Testis (tissue), 2 donors: ENCODE data around the gene ICAM2.

ENCODE experiments used
- CTCF ChIP-seq, 3 experiments: fragments of 450-650 bp in 2 of 3; fragments of 200-600 bp in 1 of 3; sonication (generic) in 1 of 3; IDR thresholded peaks; one replicate each; pipeline ENCODE4 v1.5.1; 2016 to 2019; ENCODE audit warnings: antibody characterized with exemption in 3 of 3, mild to moderate bottlenecking in 2 of 3, moderate library complexity in 1 of 3
- POLR2A ChIP-seq: fragments of 450-650 bp; IDR thresholded peaks from one replicate; pipeline ENCODE4 v1.6.1; 2017; ENCODE audit warnings: antibody characterized with exemption, mild to moderate bottlenecking, moderate library complexity

- TF ChIP-seq CTCF (IDR thresholded peaks at IDR 0.05), result no peak
- no peak for TF ChIP-seq POLR2A
Measured at GRCh38 chr17:63962298-63962744, 58.1 kb downstream of the ICAM2 start.
